A549 (cell line): Measurements from ENCODE around the gene OBP2A. TPM values are rescaled to one million over a fixed set of nuclear protein-coding genes. Genes with fewer than 3 reads are reported as not detected.

Source experiments
- ATAC-seq, 2 experiments: fragments of 200-7000 bp in 1 of 2; fragments of >200 bp in 1 of 2; cut with Nextera tagmentation in 1 of 2; cut with Tn5 transposase in 1 of 2; 3 replicates each; pipeline versions ENCODE4 v1.8.0 to v1.9.1; 2018 to 2020; ENCODE audit warnings: mild to moderate bottlenecking in 1 of 2, moderate library complexity in 1 of 2
- CTCF ChIA-PET: fragments of 300-600 bp; sonication (Branson Sonifier 250); formaldehyde crosslinking; extraction: SDS; loops from one replicate; lab custom pipeline; 2021; ENCODE audit warnings: antibody characterized with exemption, inconsistent platforms; lab: Yijun Ruan, JAX
- POLR2A ChIA-PET: fragments of 350-600 bp; formaldehyde crosslinking; extraction: SDS; loops from one replicate; lab custom pipeline; 2021; ENCODE audit warnings: antibody characterized with exemption, inconsistent platforms; lab: Yijun Ruan, JAX
- DNase-seq, 2 experiments: peaks; one replicate each; pipeline versions ENCODE4 v3.0.0 to v3.0.0-alpha.2; 2011 to 2016; ENCODE audit warnings: low read depth in 1 of 2, low spot score in 1 of 2
- FAIRE-seq: peaks from 2 replicates; lab custom pipeline; 2011; peaks lifted over from hg19 to GRCh38; lab: Jason Lieb, UNC
- H3K27ac ChIP-seq, 2 experiments: fragments of >200 bp; sonication (Bioruptor Twin); formaldehyde crosslinking; 3 replicates each; pipeline ENCODE4 v1.5.1; 2016 to 2017
- H3K4me1 ChIP-seq: fragments of >200 bp; sonication (Bioruptor Twin); formaldehyde crosslinking; 3 replicates; pipeline ENCODE4 v1.6.1; 2016
- H3K4me2 ChIP-seq: fragments of >200 bp; sonication (Bioruptor Twin); formaldehyde crosslinking; 3 replicates; pipeline ENCODE4 v1.6.1; 2016
- H3K4me3 ChIP-seq: fragments of >200 bp; sonication (Bioruptor Twin); formaldehyde crosslinking; 3 replicates; pipeline ENCODE4 v1.5.1; 2016
- H3K9me3 ChIP-seq: fragments of >200 bp; sonication (Bioruptor Twin); formaldehyde crosslinking; 3 replicates; pipeline ENCODE4 v1.6.1; 2016
- CBX2 ChIP-seq: fragments of 200-600 bp; sonication (generic); IDR thresholded peaks from 2 replicates; pipeline ENCODE4 v1.6.1; 2016; ENCODE audit warnings: low read depth, mild to moderate bottlenecking, borderline replicate concordance
- CBX8 ChIP-seq: fragments of 200-600 bp; sonication (generic); IDR thresholded peaks from 2 replicates; pipeline ENCODE4 v1.6.1; 2016
- CEBPB ChIP-seq, 2 experiments: fragments of >200 bp in 1 of 2; sonication (Bioruptor Twin) in 1 of 2; formaldehyde crosslinking in 1 of 2; IDR thresholded peaks; 2 replicates each; pipeline ENCODE4 v1.6.1; 2012 to 2016
- CHD2 ChIP-seq: fragments of 150-350 bp; IDR thresholded peaks from 2 replicates; pipeline ENCODE4 v1.6.1; 2014; ENCODE audit warnings: low read length; ENCODE audit not compliant: partially characterized antibody
- EP300 ChIP-seq, 2 experiments: fragments of >200 bp; sonication (Bioruptor Twin); formaldehyde crosslinking; IDR thresholded peaks; 2 replicates in 1 of 2; 3 replicates in 1 of 2; pipeline ENCODE4 v1.6.1; 2016 to 2017
- FOXS1 ChIP-seq: fragments of 250-450 bp; sonication (Bioruptor Pico); IDR thresholded peaks from 2 replicates; pipeline ENCODE4 v1.5.0; 2020; ENCODE audit warnings: mild to moderate bottlenecking, moderate library complexity
- HDAC2 ChIP-seq: fragments of 200-600 bp; sonication (generic); IDR thresholded peaks from 2 replicates; pipeline ENCODE4 v1.6.1; 2016
- HOXA7 ChIP-seq: fragments of 250-450 bp; sonication (Bioruptor Pico); IDR thresholded peaks from 2 replicates; pipeline ENCODE4 v1.5.0; 2020; ENCODE audit warnings: mild to moderate bottlenecking, moderate library complexity
- HOXB13 ChIP-seq: fragments of 250-450 bp; sonication (Bioruptor Pico); IDR thresholded peaks from 2 replicates; pipeline ENCODE4 v1.5.0; 2020; ENCODE audit warnings: low read depth, mild to moderate bottlenecking, moderate library complexity
- HOXB5 ChIP-seq: fragments of 250-450 bp; sonication (Bioruptor Pico); IDR thresholded peaks from 2 replicates; pipeline ENCODE4 v1.5.0; 2020; ENCODE audit warnings: mild to moderate bottlenecking, moderate library complexity
- JUN ChIP-seq, 2 experiments: fragments of >200 bp; sonication (Bioruptor Twin); formaldehyde crosslinking; IDR thresholded peaks; 2 replicates in 1 of 2; 3 replicates in 1 of 2; pipeline ENCODE4 v1.6.1; 2016 to 2017
- MAZ ChIP-seq: fragments of 150-350 bp; IDR thresholded peaks from 2 replicates; pipeline ENCODE4 v1.6.1; 2014; ENCODE audit warnings: antibody characterized with exemption, low read depth, low read length, borderline replicate concordance
- POLR2A ChIP-seq: IDR thresholded peaks from 2 replicates; pipeline ENCODE4 v1.6.1; 2012; ENCODE audit warnings: mild to moderate bottlenecking, low read length
- RNF2 ChIP-seq: fragments of 200-600 bp; sonication (generic); IDR thresholded peaks from 2 replicates; pipeline ENCODE4 v1.6.1; 2016; ENCODE audit warnings: low read depth, mild to moderate bottlenecking, antibody characterized with exemption, moderate library complexity, borderline replicate concordance
- SMC3 ChIP-seq: fragments of >200 bp; sonication (Bioruptor Twin); formaldehyde crosslinking; IDR thresholded peaks from 3 replicates; pipeline ENCODE4 v1.6.1; 2018; ENCODE audit warnings: inconsistent platforms
- TFCP2L1 ChIP-seq: fragments of 250-450 bp; sonication (Bioruptor Pico); IDR thresholded peaks from 2 replicates; pipeline ENCODE4 v1.5.0; 2021; ENCODE audit warnings: mild to moderate bottlenecking
- TP53 ChIP-seq: fragments of 250-450 bp; sonication (Bioruptor Pico); IDR thresholded peaks from 2 replicates; pipeline ENCODE4 v1.5.0; 2021; ENCODE audit warnings: mild to moderate bottlenecking, moderate library complexity
- WGBS: methylation state at CpG from one replicate; pipeline ENCODE4 v1.1.6; 2017; ENCODE audit errors: missing lambda C conversion rate; 5-methylcytosine and 5-hydroxymethylcytosine counted together
- polyA plus RNA-seq, 4 experiments: library from polyadenylated mRNA; depleted of rRNA in 3 of 4; stranded (reverse); fragments of >200 nt; fragmentation: RNase III in 1 of 4; extraction: RNeasy Plus Mini Kit Qiagen cat#74134 plus additional on column Dnase treatment in 1 of 4; gene quantifications; 2 replicates in 3 of 4; 3 replicates in 1 of 4; pipeline ENCODE4 v1.2.3, GENCODE V29; 2011 to 2017
- TF ChIP-seq, protein P1 (sequence below): fragments of >200 bp; sonication (Bioruptor Twin); formaldehyde crosslinking; IDR thresholded peaks from 3 replicates; pipeline ENCODE4 v1.5.1; 2016
- TF ChIP-seq, protein P2 (sequence below): fragments of 250-450 bp; sonication (Bioruptor Pico); IDR thresholded peaks from 2 replicates; pipeline ENCODE4 v1.5.0; 2021; ENCODE audit warnings: mild to moderate bottlenecking, moderate library complexity, borderline replicate concordance
- TF ChIP-seq, protein P3 (sequence below): IDR thresholded peaks from 2 replicates; pipeline ENCODE4 v1.6.1; 2012; ENCODE audit warnings: low read depth, borderline replicate concordance
- TF ChIP-seq, protein P4 (sequence below): IDR thresholded peaks from 2 replicates; pipeline ENCODE4 v1.6.1; 2012

OBP2A gene
- polyA plus RNA-seq, 2 of the 4 experiments (the other 2 are of a cell fraction): not detected

DNA sequence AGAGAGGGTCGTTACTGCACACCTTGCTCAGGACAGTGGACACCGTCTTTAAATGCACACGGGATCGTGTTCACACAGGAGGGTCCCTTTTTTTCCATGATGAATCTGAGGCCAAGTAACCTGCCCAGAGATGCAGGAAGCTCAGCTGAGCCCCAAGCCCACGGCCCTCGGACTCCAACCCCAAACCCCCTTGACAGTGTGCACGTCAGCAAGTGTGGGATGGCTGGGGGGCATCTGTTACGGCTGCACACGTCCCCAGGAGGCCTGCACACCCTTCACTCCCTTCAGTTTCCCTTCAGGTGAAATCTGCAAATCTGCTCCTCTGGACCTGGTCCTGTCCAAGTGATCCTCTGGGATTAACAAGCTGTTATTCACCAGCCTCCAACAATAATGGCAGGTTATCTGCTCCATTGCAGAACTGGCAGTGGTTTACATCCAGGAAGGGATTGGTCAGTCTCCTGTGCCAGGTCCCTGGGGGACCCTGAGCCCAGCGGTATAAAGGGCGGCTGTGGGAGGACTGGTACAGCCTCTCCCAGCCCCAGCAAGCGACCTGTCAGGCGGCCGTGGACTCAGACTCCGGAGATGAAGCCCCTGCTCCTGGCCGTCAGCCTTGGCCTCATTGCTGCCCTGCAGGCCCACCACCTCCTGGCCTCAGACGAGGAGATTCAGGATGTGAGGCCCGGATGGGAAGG, 24.9 kb upstream of the OBP2A start, which contains the start of gene LCN1:
Gene LCN1 (plus strand): TSS at position 525 of the 692 bp plus-strand sequence. CDS start 58 bp downstream, at position 583.
- no peak for DNase-seq
- Histone ChIP-seq H3K4me3 (no peak within 1 kb of the TSS), H3K9me3 (no peaks in the 10 kb centered on the region), H3K27ac (no peak within 1 kb of the TSS), H3K4me2 (no peak within 1 kb of the TSS), H3K4me1 (peaks cover 4% of the 10 kb centered on the region; the same call in 1 of the 3 replicates)
- no peak for TF ChIP-seq EP300 (IDR thresholded peaks at IDR 0.05)
- TF ChIP-seq TP53 (CRISPR knock-in tag): no peak
- no peak for TF ChIP-seq HDAC2
- no peak for TF ChIP-seq POLR2A
- TF ChIP-seq, protein P1, sequence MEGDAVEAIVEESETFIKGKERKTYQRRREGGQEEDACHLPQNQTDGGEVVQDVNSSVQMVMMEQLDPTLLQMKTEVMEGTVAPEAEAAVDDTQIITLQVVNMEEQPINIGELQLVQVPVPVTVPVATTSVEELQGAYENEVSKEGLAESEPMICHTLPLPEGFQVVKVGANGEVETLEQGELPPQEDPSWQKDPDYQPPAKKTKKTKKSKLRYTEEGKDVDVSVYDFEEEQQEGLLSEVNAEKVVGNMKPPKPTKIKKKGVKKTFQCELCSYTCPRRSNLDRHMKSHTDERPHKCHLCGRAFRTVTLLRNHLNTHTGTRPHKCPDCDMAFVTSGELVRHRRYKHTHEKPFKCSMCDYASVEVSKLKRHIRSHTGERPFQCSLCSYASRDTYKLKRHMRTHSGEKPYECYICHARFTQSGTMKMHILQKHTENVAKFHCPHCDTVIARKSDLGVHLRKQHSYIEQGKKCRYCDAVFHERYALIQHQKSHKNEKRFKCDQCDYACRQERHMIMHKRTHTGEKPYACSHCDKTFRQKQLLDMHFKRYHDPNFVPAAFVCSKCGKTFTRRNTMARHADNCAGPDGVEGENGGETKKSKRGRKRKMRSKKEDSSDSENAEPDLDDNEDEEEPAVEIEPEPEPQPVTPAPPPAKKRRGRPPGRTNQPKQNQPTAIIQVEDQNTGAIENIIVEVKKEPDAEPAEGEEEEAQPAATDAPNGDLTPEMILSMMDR: no peak
- no peak for TF ChIP-seq CEBPB (IDR thresholded peaks at IDR 0.05)
- TF ChIP-seq FOXS1: no peak
- TF ChIP-seq, protein P2, sequence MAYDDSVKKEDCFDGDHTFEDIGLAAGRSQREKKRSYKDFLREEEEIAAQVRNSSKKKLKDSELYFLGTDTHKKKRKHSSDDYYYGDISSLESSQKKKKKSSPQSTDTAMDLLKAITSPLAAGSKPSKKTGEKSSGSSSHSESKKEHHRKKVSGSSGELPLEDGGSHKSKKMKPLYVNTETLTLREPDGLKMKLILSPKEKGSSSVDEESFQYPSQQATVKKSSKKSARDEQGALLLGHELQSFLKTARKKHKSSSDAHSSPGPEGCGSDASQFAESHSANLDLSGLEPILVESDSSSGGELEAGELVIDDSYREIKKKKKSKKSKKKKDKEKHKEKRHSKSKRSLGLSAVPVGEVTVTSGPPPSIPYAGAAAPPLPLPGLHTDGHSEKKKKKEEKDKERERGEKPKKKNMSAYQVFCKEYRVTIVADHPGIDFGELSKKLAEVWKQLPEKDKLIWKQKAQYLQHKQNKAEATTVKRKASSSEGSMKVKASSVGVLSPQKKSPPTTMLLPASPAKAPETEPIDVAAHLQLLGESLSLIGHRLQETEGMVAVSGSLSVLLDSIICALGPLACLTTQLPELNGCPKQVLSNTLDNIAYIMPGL: no peak
- no peak for TF ChIP-seq CBX8
- TF ChIP-seq TFCP2L1 (CRISPR knock-in tag): no peak
- TF ChIP-seq HOXB13 (CRISPR knock-in tag): no peak
- TF ChIP-seq CHD2: no peak
- TF ChIP-seq HOXB5 (CRISPR knock-in tag): no peak
- TF ChIP-seq, protein P3, sequence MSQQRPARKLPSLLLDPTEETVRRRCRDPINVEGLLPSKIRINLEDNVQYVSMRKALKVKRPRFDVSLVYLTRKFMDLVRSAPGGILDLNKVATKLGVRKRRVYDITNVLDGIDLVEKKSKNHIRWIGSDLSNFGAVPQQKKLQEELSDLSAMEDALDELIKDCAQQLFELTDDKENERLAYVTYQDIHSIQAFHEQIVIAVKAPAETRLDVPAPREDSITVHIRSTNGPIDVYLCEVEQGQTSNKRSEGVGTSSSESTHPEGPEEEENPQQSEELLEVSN: no peak
- ChIA-PET CTCF (no interaction called here), POLR2A (no interaction called here)
- no peak for FAIRE-seq
- no peak for ATAC-seq
- 68% methylated on average over 14 of the region's 18 CpGs for WGBS

DNA sequence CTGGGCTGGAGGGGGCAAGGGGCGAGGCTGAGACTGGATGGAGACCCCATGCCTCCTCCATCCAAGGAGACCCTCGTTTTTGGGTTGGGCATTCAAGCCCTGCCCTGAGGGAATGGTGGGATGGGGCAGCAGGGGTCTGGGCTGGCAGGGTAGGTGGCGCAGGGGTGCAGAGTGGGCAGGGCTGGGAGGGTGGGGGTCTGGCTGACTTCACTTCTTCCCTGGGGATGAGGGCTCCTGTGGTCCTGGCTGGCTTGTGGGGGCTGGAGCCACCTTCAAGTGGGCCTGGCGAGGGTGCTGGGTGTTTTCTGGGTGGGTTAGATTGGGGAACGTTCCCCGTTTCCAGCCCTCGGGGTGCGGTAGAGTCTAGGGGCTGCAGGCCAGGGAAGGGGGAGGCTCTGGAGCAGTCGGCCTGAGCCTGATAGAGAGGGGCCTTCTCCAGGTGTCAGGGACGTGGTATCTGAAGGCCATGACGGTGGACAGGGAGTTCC, 24.3 kb upstream of the OBP2A start:
- WGBS: 70% methylated on average over 7 of the region's 11 CpGs

More for the DNA sequence above, 24.3 kb upstream of the OBP2A start:
- Histone ChIP-seq H3K4me3 (no peak overlapping the region), H3K4me2 (no peak overlapping the region), H3K4me1 (peaks cover 7% of the 10 kb centered on the region; the same call in 1 of the 3 replicates), H3K27ac (no peak overlapping the region), H3K9me3 (no peaks in the 10 kb centered on the region)
- ChIA-PET CTCF (no interaction called here), POLR2A (no interaction called here)
- DNase-seq (no peak), FAIRE-seq (no peak), ATAC-seq (no peak)
- no peak for TF ChIP-seq MAZ
- no peak for TF ChIP-seq SMC3
- TF ChIP-seq, protein P2: no peak
- no peak for TF ChIP-seq CHD2
- TF ChIP-seq CBX2: no peak
- TF ChIP-seq, protein P4, sequence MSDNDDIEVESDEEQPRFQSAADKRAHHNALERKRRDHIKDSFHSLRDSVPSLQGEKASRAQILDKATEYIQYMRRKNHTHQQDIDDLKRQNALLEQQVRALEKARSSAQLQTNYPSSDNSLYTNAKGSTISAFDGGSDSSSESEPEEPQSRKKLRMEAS: no peak
- TF ChIP-seq, protein P3: no peak
- no peak for TF ChIP-seq JUN (IDR thresholded peaks at IDR 0.05)
- TF ChIP-seq HOXA7 (CRISPR knock-in tag): no peak
- TF ChIP-seq TFCP2L1 (CRISPR knock-in tag): no peak
- TF ChIP-seq RNF2: no peak
